ENCODE data around the gene NME5.

NME5 gene

GRCh38 chr5:138138949-138139780 lies at the start of gene NME5:
TSS of gene NME5 (minus strand) at chr5:138139428. CDS start at chr5:138138780, 648 bp downstream.
- H3K4me3 ChIP-seq (ENCODE audit: low read depth, low read length), result peak within 1 kb of the TSS; percentile 74
- H3K9ac ChIP-seq (ENCODE audit: low read depth, low read length), result no peak within 1 kb of the TSS

GRCh38 chr5:138188626-138189025 lies 49.4 kb upstream of the NME5 start:
- H3K9me3 ChIP-seq (ENCODE audit: control insufficient read depth, insufficient read depth, low read length), result no peaks in the 10 kb centered on the region
- peaks cover 46% of the 10 kb centered on the region for H3K36me3 ChIP-seq (ENCODE audit: control insufficient read depth, insufficient read depth, low read length)
- no peaks in the 10 kb centered on the region for H3K4me1 ChIP-seq (ENCODE audit: control insufficient read depth, insufficient read depth, low read length)
- H3K9ac ChIP-seq (ENCODE audit: low read depth, low read length), result no peak overlapping the region
- no peak overlapping the region for H3K4me3 ChIP-seq (ENCODE audit: low read depth, low read length)
- no peaks in the 10 kb centered on the region for H3K27me3 ChIP-seq (ENCODE audit: control insufficient read depth, insufficient read depth, low read length)

More at GRCh38 chr5:138138949-138139780, at the start of gene NME5:
- Histone ChIP-seq H3K36me3 (ENCODE audit: control insufficient read depth, insufficient read depth, low read length) (no peaks in the 10 kb centered on the region), H3K27me3 (ENCODE audit: control insufficient read depth, insufficient read depth, low read length) (no peaks in the 10 kb centered on the region), H3K4me1 (ENCODE audit: control insufficient read depth, insufficient read depth, low read length) (no peaks in the 10 kb centered on the region), H3K9me3 (ENCODE audit: control insufficient read depth, insufficient read depth, low read length) (no peaks in the 10 kb centered on the region)

GRCh38 chr5:138186002-138186447 lies 46.8 kb upstream of the NME5 start:
- Histone ChIP-seq H3K4me3 (ENCODE audit: low read depth, low read length) (no peak overlapping the region), H3K9me3 (ENCODE audit: control insufficient read depth, insufficient read depth, low read length) (no peaks in the 10 kb centered on the region), H3K4me1 (ENCODE audit: control insufficient read depth, insufficient read depth, low read length) (no peaks in the 10 kb centered on the region), H3K36me3 (ENCODE audit: control insufficient read depth, insufficient read depth, low read length) (peaks cover 57% of the 10 kb centered on the region), H3K9ac (ENCODE audit: low read depth, low read length) (no peak overlapping the region), H3K27me3 (ENCODE audit: control insufficient read depth, insufficient read depth, low read length) (no peaks in the 10 kb centered on the region)

- H3K27me3 ChIP-seq (ENCODE audit: control insufficient read depth, insufficient read depth, low read length), result no peaks in the 10 kb centered on the region
- no peak overlapping the region for H3K4me3 ChIP-seq (ENCODE audit: low read depth, low read length)
- peaks cover 46% of the 10 kb centered on the region for H3K36me3 ChIP-seq (ENCODE audit: control insufficient read depth, insufficient read depth, low read length)
- H3K9me3 ChIP-seq (ENCODE audit: control insufficient read depth, insufficient read depth, low read length), result no peaks in the 10 kb centered on the region
- H3K9ac ChIP-seq (ENCODE audit: low read depth, low read length), result no peak overlapping the region
- H3K4me1 ChIP-seq (ENCODE audit: control insufficient read depth, insufficient read depth, low read length), result no peaks in the 10 kb centered on the region
Observed at GRCh38 chr5:138182808-138183207, 43.6 kb upstream of the NME5 start.

GRCh38 chr5:138180841-138181240 lies 41.6 kb upstream of the NME5 start:
- Histone ChIP-seq H3K4me3 (ENCODE audit: low read depth, low read length) (no peak overlapping the region), H3K4me1 (ENCODE audit: control insufficient read depth, insufficient read depth, low read length) (no peaks in the 10 kb centered on the region), H3K27me3 (ENCODE audit: control insufficient read depth, insufficient read depth, low read length) (no peaks in the 10 kb centered on the region), H3K9me3 (ENCODE audit: control insufficient read depth, insufficient read depth, low read length) (no peaks in the 10 kb centered on the region), H3K36me3 (ENCODE audit: control insufficient read depth, insufficient read depth, low read length) (peaks cover 39% of the 10 kb centered on the region), H3K9ac (ENCODE audit: low read depth, low read length) (no peak overlapping the region)

GRCh38 chr5:138180183-138180782 lies 41.1 kb upstream of the NME5 start:
- Histone ChIP-seq H3K36me3 (ENCODE audit: control insufficient read depth, insufficient read depth, low read length) (peaks cover 38% of the 10 kb centered on the region), H3K4me3 (ENCODE audit: low read depth, low read length) (peak overlapping the region; percentile 78), H3K4me1 (ENCODE audit: control insufficient read depth, insufficient read depth, low read length) (no peaks in the 10 kb centered on the region), H3K9me3 (ENCODE audit: control insufficient read depth, insufficient read depth, low read length) (no peaks in the 10 kb centered on the region), H3K9ac (ENCODE audit: low read depth, low read length) (no peak overlapping the region), H3K27me3 (ENCODE audit: control insufficient read depth, insufficient read depth, low read length) (no peaks in the 10 kb centered on the region)

GRCh38 chr5:138179277-138179857 lies 40.1 kb upstream of the NME5 start:
- peaks cover 31% of the 10 kb centered on the region for H3K36me3 ChIP-seq (ENCODE audit: control insufficient read depth, insufficient read depth, low read length)
- no peaks in the 10 kb centered on the region for H3K4me1 ChIP-seq (ENCODE audit: control insufficient read depth, insufficient read depth, low read length)
- H3K27me3 ChIP-seq (ENCODE audit: control insufficient read depth, insufficient read depth, low read length), result no peaks in the 10 kb centered on the region
- H3K9me3 ChIP-seq (ENCODE audit: control insufficient read depth, insufficient read depth, low read length), result no peaks in the 10 kb centered on the region
- H3K4me3 ChIP-seq (ENCODE audit: low read depth, low read length), result peak overlapping the region; percentile 78
- peak overlapping the region; percentile 87 for H3K9ac ChIP-seq (ENCODE audit: low read depth, low read length)

GRCh38 chr5:138178516-138179276 lies 39.5 kb upstream of the NME5 start, which contains the start of the genes BRD8 and KIF20A:
TSS of gene BRD8 (minus strand) at chr5:138178630. CDS start at chr5:138178614, 16 bp downstream.
TSS of gene KIF20A (plus strand) at chr5:138179112. CDS start at chr5:138179681, 569 bp downstream.
- H3K4me1 ChIP-seq (ENCODE audit: control insufficient read depth, insufficient read depth, low read length), result no peaks in the 10 kb centered on the region
- H3K9ac ChIP-seq (ENCODE audit: low read depth, low read length), result peak within 1 kb of the TSS; percentile 87
- H3K27me3 ChIP-seq (ENCODE audit: control insufficient read depth, insufficient read depth, low read length), result no peaks in the 10 kb centered on the region
- peaks cover 30% of the 10 kb centered on the region for H3K36me3 ChIP-seq (ENCODE audit: control insufficient read depth, insufficient read depth, low read length)
- H3K4me3 ChIP-seq (ENCODE audit: low read depth, low read length), result peak within 1 kb of the TSS; percentile 78
- H3K9me3 ChIP-seq (ENCODE audit: control insufficient read depth, insufficient read depth, low read length), result no peaks in the 10 kb centered on the region

GRCh38 chr5:138177941-138178515 lies 38.8 kb upstream of the NME5 start:
- H3K9ac ChIP-seq (ENCODE audit: low read depth, low read length), result peak overlapping the region; percentile 77
- no peaks in the 10 kb centered on the region for H3K9me3 ChIP-seq (ENCODE audit: control insufficient read depth, insufficient read depth, low read length)
- H3K36me3 ChIP-seq (ENCODE audit: control insufficient read depth, insufficient read depth, low read length), result peaks cover 25% of the 10 kb centered on the region
- H3K27me3 ChIP-seq (ENCODE audit: control insufficient read depth, insufficient read depth, low read length), result no peaks in the 10 kb centered on the region
- peak overlapping the region; percentile 78 for H3K4me3 ChIP-seq (ENCODE audit: low read depth, low read length)
- no peaks in the 10 kb centered on the region for H3K4me1 ChIP-seq (ENCODE audit: control insufficient read depth, insufficient read depth, low read length)

- Histone ChIP-seq H3K4me1 (ENCODE audit: control insufficient read depth, insufficient read depth, low read length) (no peaks in the 10 kb centered on the region), H3K36me3 (ENCODE audit: control insufficient read depth, insufficient read depth, low read length) (peaks cover 53% of the 10 kb centered on the region), H3K9ac (ENCODE audit: low read depth, low read length) (no peak overlapping the region), H3K4me3 (ENCODE audit: low read depth, low read length) (no peak overlapping the region), H3K9me3 (ENCODE audit: control insufficient read depth, insufficient read depth, low read length) (no peaks in the 10 kb centered on the region), H3K27me3 (ENCODE audit: control insufficient read depth, insufficient read depth, low read length) (no peaks in the 10 kb centered on the region)
Observed at GRCh38 chr5:138170299-138170698, 31.1 kb upstream of the NME5 start.

- H3K9me3 ChIP-seq (ENCODE audit: control insufficient read depth, insufficient read depth, low read length), result no peaks in the 10 kb centered on the region
- H3K36me3 ChIP-seq (ENCODE audit: control insufficient read depth, insufficient read depth, low read length), result peaks cover 61% of the 10 kb centered on the region
- no peaks in the 10 kb centered on the region for H3K27me3 ChIP-seq (ENCODE audit: control insufficient read depth, insufficient read depth, low read length)
Observed at GRCh38 chr5:138169124-138169523, 29.9 kb upstream of the NME5 start.

More at GRCh38 chr5:138169124-138169523, 29.9 kb upstream of the NME5 start:
- Histone ChIP-seq H3K4me1 (ENCODE audit: control insufficient read depth, insufficient read depth, low read length) (no peaks in the 10 kb centered on the region), H3K4me3 (ENCODE audit: low read depth, low read length) (no peak overlapping the region), H3K9ac (ENCODE audit: low read depth, low read length) (no peak overlapping the region)

Data from iPS-15b (cell line).